Stimulated activated CD8-positive, alpha-beta memory T cell treated with anti-CD3 and anti-CD28 coated beads, Interleukin-15, amount 100 ng/mL, for 4 hours (primary cell): ENCODE results near the gene PRR19.

Experiments
- DNase-seq, 2 donors: peaks; one replicate each; pipeline ENCODE4 v3.0.0-alpha.2; 2020; ENCODE audit warnings: low read depth in 2 of 2

The PRR19 gene

DNA sequence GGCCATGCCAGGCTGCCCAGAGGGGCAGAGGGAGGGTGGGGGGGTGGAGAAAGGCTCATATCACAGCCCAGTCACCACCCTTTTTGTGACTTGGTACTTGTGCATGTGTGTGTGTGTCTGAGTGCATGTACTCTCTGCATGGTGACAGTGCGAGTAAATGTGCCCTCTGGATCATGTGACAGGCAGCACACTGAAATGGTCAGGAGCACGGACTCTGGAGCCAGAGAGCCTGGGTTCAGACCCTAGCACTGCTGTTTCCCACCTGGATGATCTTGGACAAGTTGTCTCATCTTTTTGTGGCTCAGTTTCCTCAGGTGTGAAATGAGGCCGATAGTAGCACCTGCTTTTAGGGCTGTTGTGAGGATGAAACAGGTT lies 30.9 kb upstream of the PRR19 start:
- no peak for DNase-seq

DNA sequence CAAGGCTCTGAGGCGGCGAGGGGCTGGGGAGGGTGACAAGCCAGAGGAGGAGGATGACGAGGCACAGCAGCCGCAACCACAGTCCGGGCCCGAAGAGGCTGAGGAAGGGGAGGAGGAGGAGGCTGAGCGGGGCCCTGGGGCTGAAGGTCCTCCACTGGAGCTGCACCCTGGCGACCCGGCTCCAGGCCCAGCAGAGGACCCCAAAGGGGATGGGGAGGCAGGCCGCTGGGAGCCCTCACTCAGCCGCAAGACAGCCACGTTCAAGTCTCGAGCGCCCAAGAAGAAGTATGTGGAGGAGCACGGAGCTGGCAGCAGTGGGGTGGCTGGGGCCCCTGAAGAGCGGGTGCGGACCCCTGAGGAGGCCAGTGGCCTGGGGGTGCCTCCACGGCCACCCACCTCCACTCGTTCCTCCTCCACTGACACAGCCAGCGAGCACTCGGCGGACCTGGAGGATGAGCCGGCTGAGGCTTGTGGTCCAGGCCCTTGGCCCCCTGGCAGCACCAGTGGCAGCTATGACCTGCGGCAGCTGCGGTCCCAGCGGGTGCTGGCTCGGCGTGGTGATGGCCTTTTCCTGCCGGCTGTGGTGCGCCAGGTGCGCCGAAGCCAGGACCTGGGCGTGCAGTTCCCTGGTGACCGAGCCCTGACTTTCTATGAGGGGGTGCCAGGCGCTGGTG lies 29.9 kb upstream of the PRR19 start:
- no peak for DNase-seq

DNA sequence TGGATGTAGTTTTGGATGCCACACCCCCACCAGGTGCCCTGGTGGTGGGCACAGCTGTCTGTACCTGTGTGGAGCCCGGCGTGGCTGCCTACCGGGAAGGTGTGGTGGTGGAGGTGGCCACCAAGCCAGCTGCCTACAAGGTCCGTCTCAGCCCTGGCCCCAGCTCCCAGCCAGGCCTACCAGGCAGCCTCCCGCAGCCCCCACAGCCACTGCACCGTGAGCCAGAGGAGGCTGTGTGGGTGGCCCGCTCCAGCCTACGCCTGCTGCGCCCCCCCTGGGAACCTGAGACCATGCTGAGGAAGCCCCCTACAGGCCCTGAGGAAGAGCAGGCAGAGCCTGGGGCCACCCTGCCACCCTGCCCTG lies 29.4 kb upstream of the PRR19 start:
- DNase-seq: no peak

GRCh38 chr19:42272989-42273406 lies 28.9 kb upstream of the PRR19 start:
- no peak for DNase-seq

DNA sequence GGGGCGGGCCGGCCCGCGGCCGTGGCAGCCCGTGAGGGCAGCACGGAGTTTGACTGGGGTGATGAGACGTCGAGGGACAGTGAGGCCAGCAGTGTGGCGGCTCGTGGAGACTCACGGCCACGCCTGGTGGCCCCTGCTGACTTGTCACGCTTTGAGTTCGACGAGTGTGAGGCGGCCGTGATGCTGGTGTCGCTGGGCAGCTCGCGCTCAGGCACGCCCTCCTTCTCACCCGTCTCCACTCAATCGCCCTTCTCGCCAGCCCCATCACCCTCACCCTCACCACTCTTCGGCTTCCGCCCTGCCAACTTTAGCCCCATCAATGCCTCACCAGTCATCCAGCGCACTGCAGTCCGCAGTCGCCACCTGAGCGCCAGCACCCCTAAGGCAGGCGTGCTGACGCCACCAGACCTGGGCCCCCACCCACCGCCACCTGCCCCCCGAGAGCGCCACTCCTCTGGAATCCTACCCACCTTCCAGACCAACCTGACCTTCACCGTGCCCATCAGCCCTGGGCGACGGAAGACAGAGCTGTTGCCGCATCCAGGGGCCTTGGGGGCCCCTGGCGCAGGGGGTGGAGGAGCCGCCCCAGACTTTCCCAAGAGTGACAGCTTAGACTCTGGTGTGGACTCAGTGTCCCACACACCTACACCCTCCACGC lies 28.4 kb upstream of the PRR19 start:
- no peak for DNase-seq

DNA sequence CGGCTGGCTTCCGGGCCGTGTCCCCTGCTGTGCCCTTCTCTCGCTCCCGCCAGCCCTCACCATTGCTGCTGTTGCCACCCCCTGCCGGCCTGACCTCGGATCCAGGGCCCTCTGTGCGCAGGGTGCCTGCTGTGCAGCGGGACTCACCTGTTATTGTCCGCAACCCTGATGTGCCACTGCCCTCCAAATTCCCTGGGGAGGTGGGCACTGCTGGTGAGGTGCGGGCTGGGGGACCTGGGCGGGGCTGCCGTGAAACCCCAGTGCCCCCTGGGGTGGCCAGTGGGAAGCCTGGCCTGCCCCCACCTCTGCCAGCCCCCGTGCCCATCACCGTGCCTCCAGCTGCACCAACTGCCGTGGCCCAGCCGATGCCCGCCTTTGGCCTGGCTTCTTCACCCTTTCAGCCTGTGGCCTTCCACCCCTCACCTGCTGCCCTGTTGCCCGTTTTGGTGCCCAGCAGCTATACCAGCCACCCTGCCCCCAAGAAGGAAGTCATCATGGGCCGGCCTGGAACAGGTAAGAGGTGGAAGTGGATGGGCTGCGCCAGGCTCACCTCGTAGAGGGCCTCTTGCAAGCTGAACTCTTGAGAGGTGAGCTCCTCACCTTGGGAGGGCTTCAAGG lies 27.8 kb upstream of the PRR19 start:
- DNase-seq: no peak

- no peak for DNase-seq
Measured at GRCh38 chr19:42275103-42275502, 26.8 kb upstream of the PRR19 start.

DNA sequence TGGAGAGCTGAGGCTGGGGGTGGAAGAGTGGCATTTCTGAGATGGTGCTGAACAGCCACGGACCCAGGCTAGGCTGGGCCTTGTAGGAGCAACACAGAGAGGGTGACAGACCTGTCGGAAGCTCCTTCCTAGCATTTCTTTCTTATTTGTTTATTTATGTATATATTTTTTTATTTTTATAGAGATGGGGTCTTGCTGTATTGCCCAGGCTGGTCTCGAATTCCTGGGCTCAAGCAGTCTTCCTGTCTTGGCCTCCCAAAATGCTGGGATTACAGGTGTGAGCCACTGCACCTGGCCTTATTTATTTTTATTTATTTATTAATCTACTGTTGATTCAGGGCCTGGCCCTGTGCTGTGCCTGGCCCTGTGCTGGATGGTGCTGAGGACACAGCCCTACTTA lies 26.4 kb upstream of the PRR19 start:
- no peak for DNase-seq

GRCh38 chr19:42276284-42276683 lies 25.6 kb upstream of the PRR19 start:
- DNase-seq: no peak

DNA sequence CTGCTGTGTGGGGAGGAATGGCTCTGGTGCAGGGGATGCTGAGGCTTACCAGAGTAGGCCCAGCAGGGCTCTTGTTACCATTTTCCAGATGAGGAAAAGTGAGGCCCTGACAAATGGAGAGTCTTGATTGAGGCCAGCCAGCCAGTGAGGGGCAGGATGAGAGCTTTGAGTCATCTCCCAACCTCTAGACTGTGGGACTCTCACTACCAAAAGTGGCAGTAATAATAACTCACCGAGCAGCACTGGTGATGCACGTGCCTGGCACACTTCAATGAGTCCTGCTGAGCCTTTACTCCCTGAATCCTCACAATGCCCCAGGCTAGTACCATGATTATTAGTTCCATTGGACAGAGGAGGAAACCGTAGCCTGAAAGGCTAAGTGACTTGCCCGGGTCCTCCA lies 25.1 kb upstream of the PRR19 start:
- no peak for DNase-seq

GRCh38 chr19:42277821-42278451 lies 24.0 kb upstream of the PRR19 start:
- DNase-seq: no peak

GRCh38 chr19:42278452-42279154 lies 23.3 kb upstream of the PRR19 start:
- DNase-seq: no peak

- DNase-seq: no peak
Measured at GRCh38 chr19:42279155-42279901, 22.6 kb upstream of the PRR19 start.

GRCh38 chr19:42279902-42280814 lies 21.8 kb upstream of the PRR19 start:
- peak; percentile 68 for DNase-seq

GRCh38 chr19:42280815-42281145 lies 21.2 kb upstream of the PRR19 start:
- DNase-seq: peak in 1 of 2 donors; percentile 33

DNA sequence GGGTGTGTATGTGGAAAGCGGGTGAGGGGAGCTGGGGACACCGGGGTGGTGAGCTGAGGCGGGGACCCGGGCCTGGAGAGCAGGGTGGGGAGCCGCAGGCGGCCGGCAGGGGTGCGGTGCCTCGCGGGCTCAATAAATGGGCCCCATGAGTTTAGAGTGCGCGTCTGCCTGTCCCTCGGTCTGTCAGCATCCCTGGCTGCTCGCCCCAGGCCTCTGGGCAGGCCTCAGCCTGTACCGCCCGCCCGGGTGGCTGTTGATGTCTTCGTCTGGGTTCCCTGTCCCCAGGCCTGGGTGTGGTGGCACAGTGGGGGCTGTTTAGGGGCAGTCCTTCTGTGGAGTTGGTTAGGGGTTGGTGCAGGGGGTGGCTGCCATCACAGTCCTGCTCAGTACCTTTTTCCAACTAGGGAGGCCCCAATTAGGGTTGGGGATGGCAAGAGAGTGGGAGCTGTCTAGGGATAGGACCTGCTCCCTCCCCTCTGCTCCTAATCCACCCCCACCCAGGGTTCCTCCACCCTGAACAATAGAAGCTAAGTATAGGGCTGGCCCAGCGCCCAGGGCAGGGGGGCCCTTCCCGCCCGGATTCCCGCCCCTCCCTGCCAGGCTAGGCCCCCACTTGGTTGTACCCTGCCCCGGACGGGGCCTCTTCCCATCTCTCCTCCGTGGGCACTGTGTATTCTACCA lies 20.6 kb upstream of the PRR19 start:
- DNase-seq: no peak

GRCh38 chr19:42281827-42282762 lies 19.8 kb upstream of the PRR19 start:
- DNase-seq: no peak

- no peak for DNase-seq
Measured at GRCh38 chr19:42282819-42283187, 19.1 kb upstream of the PRR19 start.
